ENCODE data around the gene SUCLG2. TPM values are rescaled to one million over a fixed set of nuclear protein-coding genes. Genes with fewer than 3 reads are reported as not detected.

SUCLG2 gene
- total RNA-seq, 1 donor from 2014 or later = 53.8 TPM

DNA sequence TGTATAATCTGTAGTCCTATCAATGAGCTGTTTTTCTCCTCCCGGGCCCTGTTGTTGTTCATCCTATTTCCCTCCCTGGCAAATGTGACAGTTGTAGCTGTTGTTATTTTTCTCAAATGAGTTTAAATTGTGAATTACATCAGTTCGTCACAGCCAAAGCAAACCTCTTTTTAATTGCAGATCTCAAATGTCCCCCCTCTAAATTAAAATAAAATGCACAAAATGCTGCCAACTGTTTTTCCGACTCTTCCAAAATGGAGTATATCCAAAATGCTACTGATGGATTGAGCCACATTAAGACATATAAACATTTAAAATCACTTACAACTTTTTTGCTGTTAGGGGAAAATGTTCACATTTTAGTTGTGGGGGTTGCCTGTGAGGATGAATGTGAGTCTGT lies 29.8 kb upstream of the SUCLG2 start:
- no peaks in the 10 kb centered on the region for H3K36me3 ChIP-seq
- H3K27ac ChIP-seq = no peak overlapping the region
- H3K4me3 ChIP-seq = no peak overlapping the region
- no peaks in the 10 kb centered on the region for H3K4me1 ChIP-seq
- no peaks in the 10 kb centered on the region for H3K9me3 ChIP-seq
- no peaks in the 10 kb centered on the region for H3K27me3 ChIP-seq
- DNase-seq (no peak), ATAC-seq (no peak)
- intact Hi-C loops (cut with DNase I) = no loop called here
- TF ChIP-seq, protein P1, sequence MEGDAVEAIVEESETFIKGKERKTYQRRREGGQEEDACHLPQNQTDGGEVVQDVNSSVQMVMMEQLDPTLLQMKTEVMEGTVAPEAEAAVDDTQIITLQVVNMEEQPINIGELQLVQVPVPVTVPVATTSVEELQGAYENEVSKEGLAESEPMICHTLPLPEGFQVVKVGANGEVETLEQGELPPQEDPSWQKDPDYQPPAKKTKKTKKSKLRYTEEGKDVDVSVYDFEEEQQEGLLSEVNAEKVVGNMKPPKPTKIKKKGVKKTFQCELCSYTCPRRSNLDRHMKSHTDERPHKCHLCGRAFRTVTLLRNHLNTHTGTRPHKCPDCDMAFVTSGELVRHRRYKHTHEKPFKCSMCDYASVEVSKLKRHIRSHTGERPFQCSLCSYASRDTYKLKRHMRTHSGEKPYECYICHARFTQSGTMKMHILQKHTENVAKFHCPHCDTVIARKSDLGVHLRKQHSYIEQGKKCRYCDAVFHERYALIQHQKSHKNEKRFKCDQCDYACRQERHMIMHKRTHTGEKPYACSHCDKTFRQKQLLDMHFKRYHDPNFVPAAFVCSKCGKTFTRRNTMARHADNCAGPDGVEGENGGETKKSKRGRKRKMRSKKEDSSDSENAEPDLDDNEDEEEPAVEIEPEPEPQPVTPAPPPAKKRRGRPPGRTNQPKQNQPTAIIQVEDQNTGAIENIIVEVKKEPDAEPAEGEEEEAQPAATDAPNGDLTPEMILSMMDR (IDR thresholded peaks at IDR 0.05) = no peak

DNA sequence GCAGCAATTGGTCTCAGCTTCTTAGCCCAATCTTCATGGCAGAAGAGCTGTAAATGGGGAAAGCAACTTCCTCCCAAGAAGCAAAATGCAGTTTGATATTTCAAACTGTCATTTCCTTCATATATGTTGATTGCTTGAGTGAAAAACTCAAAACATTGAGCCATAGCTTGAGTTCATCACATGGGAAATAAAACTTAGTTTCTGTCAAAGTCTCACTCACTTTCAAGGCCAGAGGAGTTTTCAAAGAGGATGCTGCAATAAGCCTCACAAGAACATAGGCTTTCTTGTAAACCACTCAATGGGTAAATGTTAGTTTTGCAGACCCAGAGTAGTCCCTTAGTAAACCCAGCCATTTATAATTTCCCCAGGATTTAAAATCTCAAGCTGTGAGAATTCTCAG lies 29.1 kb upstream of the SUCLG2 start:
- Histone ChIP-seq H3K4me3 (no peak overlapping the region), H3K4me1 (no peaks in the 10 kb centered on the region), H3K9me3 (no peaks in the 10 kb centered on the region), H3K27me3 (no peaks in the 10 kb centered on the region), H3K36me3 (no peaks in the 10 kb centered on the region), H3K27ac (no peak overlapping the region)
- intact Hi-C loops (cut with DNase I) = no loop called here
- no peak for ATAC-seq
- TF ChIP-seq, protein P1 (IDR thresholded peaks at IDR 0.05) = no peak
- DNase-seq = no peak

DNA sequence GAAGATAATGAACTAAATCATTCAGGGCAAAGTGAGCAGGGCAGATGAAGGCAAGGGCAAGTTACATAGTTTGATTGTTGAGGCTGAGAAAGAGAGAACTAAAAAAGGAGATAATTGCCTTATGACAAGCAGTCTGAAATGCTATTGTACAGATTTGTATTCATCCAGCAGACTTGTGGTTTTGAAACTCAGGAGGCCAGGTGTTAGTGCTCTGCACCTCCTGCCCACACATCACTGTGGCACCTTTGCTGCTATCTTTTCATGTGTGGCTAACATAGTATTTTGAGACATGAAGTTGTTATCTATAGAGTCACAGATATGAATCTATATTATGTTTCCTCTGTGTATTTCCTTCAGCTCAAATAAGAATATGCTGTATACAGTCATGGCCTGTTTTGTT lies 24.3 kb upstream of the SUCLG2 start:
- intact Hi-C loops (cut with DNase I) = no loop called here
- Histone ChIP-seq H3K4me1 (no peaks in the 10 kb centered on the region), H3K9me3 (no peaks in the 10 kb centered on the region), H3K27ac (no peak overlapping the region), H3K36me3 (no peaks in the 10 kb centered on the region), H3K27me3 (no peaks in the 10 kb centered on the region), H3K4me3 (no peak overlapping the region)
- TF ChIP-seq, protein P1 (IDR thresholded peaks at IDR 0.05) = no peak
- ATAC-seq (no peak), DNase-seq (no peak)

DNA sequence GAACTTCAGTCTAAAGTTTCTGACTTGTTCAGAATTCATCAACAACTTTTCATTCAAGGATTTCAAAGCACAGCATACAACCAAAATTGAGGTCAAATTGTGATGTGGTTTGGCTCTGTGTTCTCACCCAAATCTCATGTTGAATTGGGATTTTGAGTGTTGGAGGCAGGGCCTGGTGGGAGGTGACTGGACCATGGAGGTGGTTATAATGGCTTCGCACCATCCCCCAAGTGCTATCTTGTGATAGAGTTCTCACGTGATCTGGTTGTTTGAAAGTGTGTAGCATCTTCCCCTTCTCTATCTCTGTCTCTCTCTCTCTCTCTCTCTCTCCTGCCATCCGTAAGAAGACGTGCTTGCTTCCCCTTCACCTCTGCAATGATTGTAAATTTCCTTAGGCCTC lies 19.6 kb upstream of the SUCLG2 start:
- Histone ChIP-seq H3K27me3 (no peaks in the 10 kb centered on the region), H3K4me1 (no peaks in the 10 kb centered on the region), H3K4me3 (no peak overlapping the region), H3K9me3 (no peaks in the 10 kb centered on the region), H3K36me3 (no peaks in the 10 kb centered on the region), H3K27ac (no peak overlapping the region)
- intact Hi-C loops (cut with DNase I) = no loop called here
- TF ChIP-seq, protein P1 (IDR thresholded peaks at IDR 0.05) = no peak
- DNase-seq = no peak
- no peak for ATAC-seq

DNA sequence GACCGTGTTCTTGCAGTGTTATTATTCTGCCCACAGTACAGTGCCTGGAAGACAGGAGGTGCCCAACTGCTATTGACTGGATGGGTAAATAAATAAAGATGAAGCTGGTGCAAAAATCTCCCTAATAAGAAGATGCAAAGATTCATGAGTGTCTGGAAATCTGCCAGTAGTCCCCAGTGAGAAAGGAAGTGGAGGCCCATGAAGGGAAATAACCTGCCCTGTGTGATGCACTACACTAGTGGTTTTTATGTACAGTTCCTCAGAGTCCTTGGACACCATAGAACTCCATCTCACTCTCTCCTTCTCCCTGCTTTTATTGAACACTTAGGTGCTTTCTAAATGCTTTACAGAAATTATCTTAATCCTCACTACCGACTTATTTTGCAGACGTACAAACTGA lies 8.3 kb upstream of the SUCLG2 start:
- no peak for ATAC-seq
- Histone ChIP-seq H3K4me1 (no peaks in the 10 kb centered on the region), H3K9me3 (no peaks in the 10 kb centered on the region), H3K27ac (no peak overlapping the region), H3K27me3 (no peaks in the 10 kb centered on the region), H3K36me3 (no peaks in the 10 kb centered on the region), H3K4me3 (no peak overlapping the region)
- TF ChIP-seq, protein P1 (IDR thresholded peaks at IDR 0.05) = no peak
- intact Hi-C loops (cut with DNase I) = no loop called here
- no peak for DNase-seq

DNA sequence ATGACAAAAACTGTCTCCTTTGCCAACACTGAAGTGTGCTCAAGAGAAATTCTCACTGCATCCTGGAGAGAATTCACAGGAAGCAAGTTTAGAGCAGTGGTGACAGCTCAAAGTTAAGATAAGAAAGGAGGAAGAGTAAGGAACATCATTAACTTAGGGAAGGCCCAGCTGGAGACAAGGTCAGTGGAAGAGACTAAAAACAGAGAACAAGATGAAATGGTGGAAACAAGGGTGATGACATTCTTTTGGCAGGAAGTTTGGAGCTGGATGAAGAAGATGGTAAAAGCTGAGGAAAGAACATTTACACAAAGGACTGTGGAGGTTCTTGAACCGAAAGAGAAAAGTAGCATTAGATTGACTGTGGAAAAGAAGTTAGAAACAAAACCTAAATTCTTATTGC lies 6.7 kb upstream of the SUCLG2 start:
- Histone ChIP-seq H3K27ac (no peak overlapping the region), H3K4me1 (no peaks in the 10 kb centered on the region), H3K36me3 (no peaks in the 10 kb centered on the region), H3K4me3 (no peak overlapping the region), H3K27me3 (no peaks in the 10 kb centered on the region), H3K9me3 (no peaks in the 10 kb centered on the region)
- TF ChIP-seq, protein P1 (IDR thresholded peaks at IDR 0.05) = no peak
- ATAC-seq (no peak), DNase-seq (no peak)
- intact Hi-C loops (cut with DNase I) = no loop called here

Data from upper lobe of right lung (tissue), 1 donor.